HG03432 (cell line): ENCODE data around the gene MOV10L1.

Experiments used
- ATAC-seq: cut with Tn5 transposase; IDR thresholded peaks from one replicate; pipeline ENCODE4 v1.9.1; 2021; ENCODE audit warnings: mild to moderate bottlenecking, moderate library complexity; ENCODE audit not compliant: unreplicated experiment

Gene MOV10L1

GRCh38 chr22:50101870-50102565, 12.2 kb downstream of the MOV10L1 start:
- no peak for ATAC-seq

GRCh38 chr22:50102946-50103345, 13.1 kb downstream of the MOV10L1 start:
- ATAC-seq, result no peak

DNA sequence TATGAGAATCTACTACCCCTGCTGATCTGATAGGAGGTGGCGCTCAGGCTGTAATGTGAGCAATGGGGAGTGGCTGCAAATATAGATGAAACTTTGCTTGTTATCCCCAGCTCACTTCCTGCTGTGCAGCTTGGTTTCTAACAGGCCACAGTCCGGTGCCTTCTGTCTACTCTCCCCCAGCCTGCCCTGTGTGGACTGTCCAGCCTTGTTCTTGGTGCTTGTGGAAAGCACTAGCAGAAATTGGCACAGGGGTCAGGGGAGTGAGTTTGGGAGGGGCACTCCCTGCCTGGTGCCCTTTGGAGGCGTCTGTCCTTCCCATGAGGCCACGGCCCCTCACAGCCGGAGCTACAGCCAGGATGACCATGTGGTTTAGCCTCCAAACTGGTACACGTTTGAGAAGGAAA, 14.3 kb downstream of the MOV10L1 start:
- no peak for ATAC-seq

GRCh38 chr22:50105208-50106100, 15.6 kb downstream of the MOV10L1 start:
- no peak for ATAC-seq

DNA sequence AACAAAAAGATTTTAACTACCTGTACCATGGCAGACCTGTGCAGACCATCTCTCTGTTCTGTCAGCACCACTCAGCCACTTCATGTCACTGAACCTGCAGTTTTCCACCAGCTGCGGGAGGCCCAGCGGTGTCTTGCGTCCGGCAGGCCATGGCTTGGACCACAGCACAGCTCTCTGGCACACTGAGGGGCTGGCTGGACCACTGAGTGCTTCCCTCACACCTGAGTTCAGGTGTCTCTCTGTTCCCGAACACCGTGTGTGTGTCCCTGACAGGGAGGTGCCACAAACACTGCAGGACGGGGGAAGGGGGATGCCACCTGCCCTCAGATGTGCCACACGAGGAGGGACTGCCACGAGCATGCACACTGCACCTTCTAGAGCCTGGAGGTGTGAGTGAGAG, 17.7 kb downstream of the MOV10L1 start:
- no peak for ATAC-seq

GRCh38 chr22:50111056-50111455, 21.2 kb downstream of the MOV10L1 start:
- no peak for ATAC-seq

DNA sequence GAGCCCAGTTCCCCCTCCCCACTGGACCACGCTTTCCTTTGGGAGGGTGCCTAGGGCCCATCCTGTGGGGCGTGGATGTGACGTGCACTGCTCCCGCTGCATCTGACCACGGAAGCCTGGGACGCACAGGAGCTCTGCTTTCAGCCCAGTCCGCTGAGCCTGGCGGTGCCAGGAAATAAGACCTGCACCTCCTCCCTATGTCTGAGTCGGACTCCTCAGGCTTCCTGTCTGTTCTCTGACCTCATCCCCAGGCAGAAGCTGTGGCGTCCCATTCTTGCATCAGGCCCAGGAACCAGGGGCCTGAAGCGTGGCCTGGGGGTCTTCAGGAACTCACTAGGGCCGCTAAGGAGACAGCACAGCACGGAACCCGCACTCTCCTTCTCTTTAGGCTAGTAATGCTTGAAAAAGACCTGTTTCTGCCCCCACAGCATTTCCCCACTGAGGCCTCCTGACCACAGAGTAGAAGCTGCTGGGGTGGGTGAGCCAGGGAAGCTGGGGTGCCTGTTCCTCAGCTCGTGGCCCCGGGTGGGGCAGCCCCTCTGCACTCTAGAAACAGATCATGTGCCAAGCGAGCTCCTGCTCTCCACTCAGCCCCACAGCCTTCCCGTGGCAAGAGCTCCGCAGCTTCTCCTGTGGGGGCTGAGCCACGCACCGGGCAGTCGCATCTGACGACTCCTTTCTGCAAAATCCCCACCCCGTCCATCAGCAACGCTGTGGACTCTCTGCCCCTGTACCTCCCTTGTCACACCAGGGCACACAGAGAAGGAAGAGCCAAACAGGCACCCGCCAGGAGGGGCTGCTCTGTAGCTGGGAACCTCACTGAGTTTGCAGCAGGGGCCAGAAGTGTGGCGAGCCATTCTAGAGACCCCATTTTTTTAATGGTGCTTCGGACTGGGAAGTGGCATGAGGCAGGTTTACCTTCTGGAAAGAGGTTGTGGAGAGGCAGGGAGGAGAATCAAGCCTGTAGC, 22.6 kb downstream of the MOV10L1 start:
- ATAC-seq, result no peak

DNA sequence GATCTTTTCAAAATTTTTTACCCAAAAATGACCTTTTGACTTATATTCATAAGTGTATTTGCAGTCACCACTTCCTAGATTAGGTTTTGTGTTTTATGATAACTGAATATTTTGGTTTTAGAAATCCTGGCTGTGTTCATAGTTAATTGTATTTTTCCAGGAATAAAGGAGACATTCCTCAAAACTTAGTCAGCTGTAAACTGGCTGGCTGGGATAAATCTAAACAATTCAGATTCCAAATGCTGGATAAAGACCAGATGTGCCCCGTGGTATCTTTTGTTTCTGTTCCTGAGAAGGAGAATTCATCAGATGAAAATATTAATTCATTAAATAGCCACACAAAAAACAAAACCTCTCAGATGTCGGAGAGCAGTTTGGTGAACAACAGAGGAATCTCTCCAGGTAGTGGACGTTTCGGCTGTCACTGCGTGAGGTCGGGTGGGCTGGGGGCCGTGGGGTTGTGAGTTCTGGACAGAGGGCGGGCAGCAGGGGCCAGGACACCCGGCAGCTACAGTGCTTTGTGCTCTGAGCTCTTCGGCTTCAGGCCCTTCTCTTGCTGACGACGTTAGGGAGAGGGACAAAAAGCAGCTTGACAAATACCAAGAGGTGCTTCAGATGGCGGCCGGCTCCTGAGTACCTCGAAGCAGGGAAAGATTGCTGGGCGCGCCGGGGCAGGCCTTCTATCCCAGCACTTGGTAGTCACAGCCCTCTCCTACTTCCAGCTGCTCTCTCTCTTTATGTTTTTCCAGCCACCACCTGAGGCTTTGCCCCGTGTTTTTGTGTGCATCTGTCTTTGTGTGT, 24.6 kb downstream of the MOV10L1 start:
- no peak for ATAC-seq

GRCh38 chr22:50115693-50116092, 25.9 kb downstream of the MOV10L1 start:
- ATAC-seq, result no peak

- no peak for ATAC-seq
These were observed 27.5 kb downstream of the MOV10L1 start for GRCh38 chr22:50117168-50117762.

GRCh38 chr22:50118129-50118528, 28.3 kb downstream of the MOV10L1 start:
- ATAC-seq, result no peak

DNA sequence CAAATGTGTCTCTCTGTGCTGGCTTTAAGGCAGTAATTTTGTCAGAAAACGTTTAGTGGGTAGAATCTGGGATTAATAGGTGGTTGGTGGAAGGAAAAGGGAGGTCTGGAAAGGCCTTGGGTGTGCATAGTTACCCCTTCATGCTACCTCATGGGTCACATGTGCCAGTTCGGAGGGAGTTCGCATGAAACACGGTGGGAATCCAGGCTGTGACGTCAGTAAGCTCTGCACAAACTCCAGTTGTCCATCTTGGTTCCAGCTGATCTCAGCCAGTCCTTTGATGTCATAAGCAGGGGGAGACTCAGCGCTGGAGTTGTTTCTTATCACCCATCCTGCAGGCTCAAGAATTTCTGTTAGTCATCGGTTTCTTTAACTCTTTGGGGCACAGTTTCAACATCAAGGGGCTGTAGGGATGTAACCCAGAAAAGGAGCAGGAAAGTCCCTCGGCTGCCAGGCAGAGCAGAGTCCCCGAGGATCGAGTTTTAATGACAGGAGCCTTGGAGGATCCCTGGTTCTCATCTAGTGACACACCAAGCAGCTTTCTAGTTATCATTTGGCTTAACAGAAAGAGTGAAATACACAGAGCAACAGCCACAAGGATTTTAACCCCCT, 28.9 kb downstream of the MOV10L1 start:
- ATAC-seq, result no peak

DNA sequence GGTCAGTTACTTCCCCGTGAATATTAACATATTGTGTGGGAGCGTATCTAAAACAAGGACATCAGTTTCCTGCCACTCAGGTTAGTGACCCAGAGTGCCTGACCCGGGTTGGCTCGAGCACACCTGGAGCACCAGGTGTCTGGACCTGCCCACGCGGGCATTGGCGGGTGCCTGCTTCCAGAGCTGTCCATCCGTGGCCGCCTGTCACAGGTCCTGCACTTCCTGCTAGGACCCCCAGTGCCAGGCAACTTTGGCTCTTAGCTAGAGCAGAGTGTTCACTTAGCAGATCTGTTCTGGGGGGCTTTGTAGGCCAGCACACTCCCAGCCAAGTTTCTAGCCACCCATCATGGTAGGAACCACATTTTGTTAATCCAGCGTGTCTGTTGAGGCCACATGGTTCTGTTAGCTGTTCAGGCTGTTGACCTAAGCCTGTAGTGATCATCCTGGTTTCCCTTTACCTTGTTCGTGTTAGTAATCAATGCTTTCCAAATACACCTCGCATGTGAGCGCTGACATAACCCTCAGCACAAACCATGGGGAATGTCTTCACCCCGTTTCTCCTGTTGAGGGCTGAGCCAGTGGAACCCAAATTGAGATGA, 29.5 kb downstream of the MOV10L1 start:
- no peak for ATAC-seq

GRCh38 chr22:50119768-50120251, 30.0 kb downstream of the MOV10L1 start:
- no peak for ATAC-seq

- ATAC-seq, result no peak
These were observed 31.5 kb downstream of the MOV10L1 start for GRCh38 chr22:50121202-50121740.

GRCh38 chr22:50123119-50123518, 33.3 kb downstream of the MOV10L1 start:
- no peak for ATAC-seq

DNA sequence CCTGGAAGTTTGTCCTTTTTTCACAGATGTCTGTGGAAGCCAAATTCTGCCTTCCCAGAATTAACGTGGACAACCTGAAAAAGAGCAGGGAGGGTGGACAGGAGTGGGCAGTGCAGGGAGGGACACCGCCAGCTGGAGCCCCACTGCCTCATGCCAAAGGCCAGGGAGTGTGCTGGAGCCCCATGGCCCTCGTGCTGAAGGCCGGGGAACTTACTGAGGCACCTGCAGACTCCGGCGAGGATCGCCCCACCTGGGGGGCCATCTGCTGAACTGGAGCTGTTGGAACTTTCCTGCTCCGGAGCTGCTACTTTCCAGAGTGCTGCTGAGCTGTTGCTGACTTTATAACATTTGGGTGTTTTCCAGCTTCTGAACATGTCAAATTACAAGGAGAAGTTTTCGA, 35.2 kb downstream of the MOV10L1 start:
- no peak for ATAC-seq

DNA sequence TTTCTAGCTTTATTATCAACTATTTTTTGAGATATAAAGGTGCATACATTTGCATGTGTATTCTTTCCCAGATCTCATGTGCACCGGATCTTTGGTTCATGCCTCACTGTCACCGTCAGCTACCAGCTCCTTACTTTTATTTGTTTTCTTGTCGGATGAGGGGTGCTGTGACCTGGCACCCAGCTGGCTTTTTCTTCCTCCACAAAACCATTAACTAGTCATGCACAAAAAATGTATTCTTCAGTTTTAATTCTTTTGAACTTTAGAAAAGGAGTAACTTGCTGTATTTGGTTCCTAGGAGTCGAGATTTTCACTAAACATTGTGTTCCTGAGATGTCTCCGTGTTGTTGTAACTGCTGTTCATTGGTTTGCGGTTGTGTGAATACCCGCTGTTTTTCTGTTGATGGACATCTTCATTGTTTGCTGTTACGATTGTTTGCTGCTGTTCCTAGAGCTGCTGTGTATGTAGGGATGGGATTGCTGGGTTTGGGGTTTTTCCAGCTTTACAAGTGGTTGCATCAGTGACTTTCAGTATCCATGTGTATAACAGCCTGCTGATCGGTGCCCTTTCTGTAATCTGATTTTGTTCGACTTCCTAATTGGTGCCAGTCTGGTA, 39.4 kb downstream of the MOV10L1 start:
- ATAC-seq, result no peak
